ENCODE results near the gene BIRC6.

The BIRC6 gene

GRCh38 chr2:32372519-32373182 lies 15.8 kb downstream of the BIRC6 start:
- DNase-seq (ENCODE audit: low spot score): no peak

GRCh38 chr2:32375228-32375892 lies 18.5 kb downstream of the BIRC6 start:
- DNase-seq (ENCODE audit: low spot score): no peak

- no peak for DNase-seq (ENCODE audit: low spot score)
These were observed 19.9 kb downstream of the BIRC6 start for GRCh38 chr2:32376756-32377155.

GRCh38 chr2:32377928-32378327 lies 21.1 kb downstream of the BIRC6 start:
- DNase-seq (ENCODE audit: low spot score): no peak

- no peak for DNase-seq (ENCODE audit: low spot score)
These were observed 22.5 kb downstream of the BIRC6 start for GRCh38 chr2:32379352-32379751.

- no peak for DNase-seq (ENCODE audit: low spot score)
These were observed 27.0 kb downstream of the BIRC6 start for GRCh38 chr2:32383858-32384257.

GRCh38 chr2:32384529-32384928 lies 27.7 kb downstream of the BIRC6 start:
- DNase-seq (ENCODE audit: low spot score): no peak

GRCh38 chr2:32386739-32387138 lies 29.9 kb downstream of the BIRC6 start:
- DNase-seq (ENCODE audit: low spot score): no peak

- no peak for DNase-seq (ENCODE audit: low spot score)
These were observed 42.4 kb downstream of the BIRC6 start for GRCh38 chr2:32399221-32399620.

- no peak for DNase-seq (ENCODE audit: low spot score)
These were observed 45.3 kb downstream of the BIRC6 start for GRCh38 chr2:32402091-32402490.

GRCh38 chr2:32403782-32404181 lies 47.0 kb downstream of the BIRC6 start:
- DNase-seq (ENCODE audit: low spot score): no peak

GRCh38 chr2:32404691-32405090 lies 47.9 kb downstream of the BIRC6 start:
- DNase-seq (ENCODE audit: low spot score): no peak

- DNase-seq (ENCODE audit: low spot score): no peak
These were observed 59.7 kb downstream of the BIRC6 start for GRCh38 chr2:32416519-32416918.

- no peak for DNase-seq (ENCODE audit: low spot score)
These were observed 60.8 kb downstream of the BIRC6 start for GRCh38 chr2:32417659-32418058.

- DNase-seq (ENCODE audit: low spot score): no peak
These were observed 62.0 kb downstream of the BIRC6 start for GRCh38 chr2:32418778-32419177.

- no peak for DNase-seq (ENCODE audit: low spot score)
These were observed 65.3 kb downstream of the BIRC6 start for GRCh38 chr2:32422133-32422532.

- no peak for DNase-seq (ENCODE audit: low spot score)
These were observed 66.7 kb downstream of the BIRC6 start for GRCh38 chr2:32423536-32423935.

- no peak for DNase-seq (ENCODE audit: low spot score)
These were observed 67.9 kb downstream of the BIRC6 start for GRCh38 chr2:32424739-32425138.

GRCh38 chr2:32425719-32426141 lies 68.9 kb downstream of the BIRC6 start:
- DNase-seq (ENCODE audit: low spot score): no peak

- DNase-seq (ENCODE audit: low spot score): no peak
These were observed 71.1 kb downstream of the BIRC6 start for GRCh38 chr2:32427672-32428610.

- no peak for DNase-seq (ENCODE audit: low spot score)
These were observed 74.0 kb downstream of the BIRC6 start for GRCh38 chr2:32430804-32431203.

- no peak for DNase-seq (ENCODE audit: low spot score)
These were observed 79.3 kb downstream of the BIRC6 start for GRCh38 chr2:32436150-32436549.

GRCh38 chr2:32442020-32442467 lies 85.2 kb downstream of the BIRC6 start:
- no peak for DNase-seq (ENCODE audit: low spot score)

Measured in activated CD4-positive, alpha-beta T cell treated with anti-CD3 and anti-CD28 coated beads, Interleukin-2, Interleukin-4, amounts not matched to agents 100 ng/mL and 50 ng/mL, durations not matched to agents 16 hours and 8 hours (primary cell).